Calu3 (cell line): ENCODE results near the gene MASP2. TPM values are rescaled to one million over a fixed set of nuclear protein-coding genes. Genes with fewer than 3 reads are reported as not detected.

Experiments used
- BruUV-seq: library from RNA; stranded (reverse); fragments of 400-500 nt; replicated peaks from 2 replicates; lab custom pipeline; 2021; lab: Mats Ljungman, UMichigan
- CTCF ChIA-PET: fragments of 300-600 bp; sonication (Branson Sonifier 250); formaldehyde crosslinking; loops from one replicate; lab custom pipeline; 2022; ENCODE audit warnings: antibody characterized with exemption; lab: Charles Lee
- DNase-seq: peaks from one replicate; pipeline ENCODE4 v3.0.0; 2022
- H3K27ac Mint-ChIP-seq: one replicate; pipeline ENCODE4 v1.8.0; 2022; ENCODE audit warnings: mixed read lengths; ENCODE audit not compliant: unreplicated experiment
- H3K27me3 Mint-ChIP-seq: one replicate; pipeline ENCODE4 v1.8.0; 2022; ENCODE audit warnings: mixed read lengths; ENCODE audit not compliant: unreplicated experiment
- H3K36me3 Mint-ChIP-seq: one replicate; pipeline ENCODE4 v1.8.0; 2022; ENCODE audit warnings: mild to moderate bottlenecking, moderate library complexity, mixed read lengths; ENCODE audit not compliant: insufficient read depth, unreplicated experiment
- H3K4me1 Mint-ChIP-seq: one replicate; pipeline ENCODE4 v1.8.0; 2022; ENCODE audit warnings: mild to moderate bottlenecking, low read depth, mixed read lengths; ENCODE audit not compliant: unreplicated experiment
- H3K4me3 Mint-ChIP-seq: one replicate; pipeline ENCODE4 v1.8.0; 2022; ENCODE audit warnings: mild to moderate bottlenecking, low read depth, moderate library complexity, mixed read lengths; ENCODE audit not compliant: unreplicated experiment
- H3K9me3 Mint-ChIP-seq: one replicate; pipeline ENCODE4 v1.8.0; 2022; ENCODE audit warnings: low read depth, mixed read lengths; ENCODE audit not compliant: unreplicated experiment
- intact Hi-C: fragments of 100-400 bp; cut with micrococcal nuclease; formaldehyde crosslinking; loops from one replicate; pipeline ENCODE4 v1.10.0; 2022; ENCODE audit not compliant: unreplicated experiment
- total RNA-seq: library from RNA; stranded (reverse); gene quantifications from 2 replicates; pipeline ENCODE4 v1.2.3, GENCODE V29; 2022
- TF ChIP-seq, protein P1 (sequence below): fragments of 200-600 bp; IDR thresholded peaks from one replicate; pipeline ENCODE4 v1.8.0; 2022; ENCODE audit warnings: antibody characterized with exemption; ENCODE audit not compliant: unreplicated experiment

The MASP2 gene
- total RNA-seq, 1 experiment from 2014 or later: not detected

DNA sequence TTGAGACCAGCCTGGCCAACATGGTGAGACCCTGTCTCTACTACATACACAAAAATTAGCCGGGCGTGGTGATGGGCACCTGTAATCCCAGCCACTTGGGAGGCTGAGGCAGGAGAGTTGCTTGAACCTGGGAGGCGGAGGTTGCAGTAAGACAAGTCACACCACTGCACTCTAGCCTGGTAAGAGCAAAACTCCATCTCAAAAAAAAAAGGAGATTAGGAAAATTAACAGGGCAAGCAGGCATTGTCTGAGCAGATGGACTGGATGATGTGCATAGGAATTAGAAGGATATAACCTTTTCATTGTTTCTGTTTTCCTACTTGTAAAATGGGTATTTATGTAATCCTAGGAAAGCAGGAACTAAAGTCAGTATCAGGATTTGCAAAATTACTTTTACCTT, 19.0 kb downstream of the MASP2 start:
- TF ChIP-seq, protein P1, sequence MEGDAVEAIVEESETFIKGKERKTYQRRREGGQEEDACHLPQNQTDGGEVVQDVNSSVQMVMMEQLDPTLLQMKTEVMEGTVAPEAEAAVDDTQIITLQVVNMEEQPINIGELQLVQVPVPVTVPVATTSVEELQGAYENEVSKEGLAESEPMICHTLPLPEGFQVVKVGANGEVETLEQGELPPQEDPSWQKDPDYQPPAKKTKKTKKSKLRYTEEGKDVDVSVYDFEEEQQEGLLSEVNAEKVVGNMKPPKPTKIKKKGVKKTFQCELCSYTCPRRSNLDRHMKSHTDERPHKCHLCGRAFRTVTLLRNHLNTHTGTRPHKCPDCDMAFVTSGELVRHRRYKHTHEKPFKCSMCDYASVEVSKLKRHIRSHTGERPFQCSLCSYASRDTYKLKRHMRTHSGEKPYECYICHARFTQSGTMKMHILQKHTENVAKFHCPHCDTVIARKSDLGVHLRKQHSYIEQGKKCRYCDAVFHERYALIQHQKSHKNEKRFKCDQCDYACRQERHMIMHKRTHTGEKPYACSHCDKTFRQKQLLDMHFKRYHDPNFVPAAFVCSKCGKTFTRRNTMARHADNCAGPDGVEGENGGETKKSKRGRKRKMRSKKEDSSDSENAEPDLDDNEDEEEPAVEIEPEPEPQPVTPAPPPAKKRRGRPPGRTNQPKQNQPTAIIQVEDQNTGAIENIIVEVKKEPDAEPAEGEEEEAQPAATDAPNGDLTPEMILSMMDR: no peak
- intact Hi-C loops: no loop called here
- Mint-ChIP-seq H3K4me1 (no peaks in the 10 kb centered on the region), H3K4me3 (no peak overlapping the region), H3K9me3 (no peaks in the 10 kb centered on the region), H3K27me3 (no peaks in the 10 kb centered on the region), H3K36me3 (peaks cover 23% of the 10 kb centered on the region), H3K27ac (no peak overlapping the region)
- CTCF ChIA-PET: no interaction called here
- no peak for DNase-seq
- BruUV-seq: no TSS peak

DNA sequence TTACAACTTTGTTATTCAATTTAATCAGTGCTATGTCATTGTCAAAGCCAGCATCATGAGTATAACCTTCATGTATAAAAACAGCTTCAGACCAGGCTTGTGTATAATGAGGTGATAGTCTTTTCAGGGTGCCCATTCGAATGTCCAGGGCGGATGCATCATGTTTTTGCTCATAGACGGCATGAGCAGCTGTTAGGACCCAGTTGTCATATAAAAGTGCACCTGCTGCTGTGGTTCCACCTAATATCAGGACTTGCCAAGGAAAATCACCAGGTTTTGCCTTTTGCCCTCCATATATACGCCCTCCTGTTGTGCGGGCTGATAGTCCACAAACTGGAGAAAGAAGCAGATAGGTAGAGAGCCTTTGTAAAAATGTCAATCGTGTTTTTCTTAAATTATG, 19.7 kb downstream of the MASP2 start:
- H3K36me3 Mint-ChIP-seq: peaks cover 29% of the 10 kb centered on the region
- no peaks in the 10 kb centered on the region for H3K9me3 Mint-ChIP-seq
- no peaks in the 10 kb centered on the region for H3K4me1 Mint-ChIP-seq
- DNase-seq: no peak
- intact Hi-C loops: no loop called here
- no peak overlapping the region for H3K4me3 Mint-ChIP-seq
- CTCF ChIA-PET: no interaction called here
- no TSS peak for BruUV-seq
- H3K27me3 Mint-ChIP-seq: no peaks in the 10 kb centered on the region
- H3K27ac Mint-ChIP-seq: no peak overlapping the region
- TF ChIP-seq, protein P1: no peak

DNA sequence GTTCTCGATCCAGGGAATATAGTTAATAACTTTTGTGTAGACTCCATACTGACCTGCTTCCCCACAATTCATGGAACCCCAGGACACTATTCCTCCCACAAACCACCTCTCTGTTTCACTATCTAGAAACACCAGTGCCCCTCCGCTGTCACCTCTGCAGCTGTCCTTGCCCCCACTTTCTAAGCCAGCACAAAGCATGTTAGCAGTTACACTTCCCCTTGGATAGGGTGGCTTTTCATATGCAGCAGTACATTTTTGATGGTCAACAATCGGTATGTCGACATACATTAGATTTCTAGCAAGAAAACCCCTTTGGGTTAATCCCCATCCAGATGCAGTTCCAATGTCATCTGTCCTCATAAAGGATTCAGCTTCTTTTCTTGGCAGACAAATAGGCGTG, 20.1 kb downstream of the MASP2 start:
- H3K36me3 Mint-ChIP-seq: peaks cover 33% of the 10 kb centered on the region
- no peak overlapping the region for H3K4me3 Mint-ChIP-seq
- no peaks in the 10 kb centered on the region for H3K4me1 Mint-ChIP-seq
- CTCF ChIA-PET: no interaction called here
- H3K27ac Mint-ChIP-seq: no peak overlapping the region
- no peaks in the 10 kb centered on the region for H3K9me3 Mint-ChIP-seq
- intact Hi-C loops: no loop called here
- no peaks in the 10 kb centered on the region for H3K27me3 Mint-ChIP-seq
- BruUV-seq: no TSS peak
- TF ChIP-seq, protein P1: no peak
- DNase-seq: no peak

DNA sequence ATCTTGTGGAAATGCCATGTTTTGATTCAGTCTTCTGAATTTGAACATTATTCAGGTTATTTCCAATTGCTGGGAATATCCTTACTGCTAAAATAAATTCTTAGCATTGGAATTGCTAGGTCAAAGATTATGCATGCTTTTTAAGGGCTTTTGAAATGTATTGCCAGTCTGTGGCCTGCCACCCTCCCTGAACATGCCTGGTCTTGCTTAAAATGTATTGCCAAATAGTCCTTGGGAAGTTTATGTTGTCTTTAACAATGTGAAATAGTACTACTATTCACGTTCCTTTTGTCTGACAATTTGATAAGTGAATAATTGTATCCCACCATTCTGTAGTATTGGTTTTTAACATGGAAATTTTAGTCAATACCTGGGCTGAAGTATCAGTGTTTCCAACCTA, 21.0 kb downstream of the MASP2 start:
- H3K9me3 Mint-ChIP-seq: no peaks in the 10 kb centered on the region
- TF ChIP-seq, protein P1: no peak
- no peak overlapping the region for H3K4me3 Mint-ChIP-seq
- H3K36me3 Mint-ChIP-seq: peaks cover 39% of the 10 kb centered on the region
- no peaks in the 10 kb centered on the region for H3K27me3 Mint-ChIP-seq
- DNase-seq: no peak
- CTCF ChIA-PET: no interaction called here
- no TSS peak for BruUV-seq
- no peak overlapping the region for H3K27ac Mint-ChIP-seq
- intact Hi-C loops: no loop called here
- no peaks in the 10 kb centered on the region for H3K4me1 Mint-ChIP-seq
